ENCODE measurements around the gene RASGEF1C. TPM values are rescaled to one million over a fixed set of nuclear protein-coding genes. Genes with fewer than 3 reads are reported as not detected.

Gene RASGEF1C
- total and polyA plus RNA-seq, 10 of the 15 experiments (the other 5 are each of a cell fraction or from before 2014, with no cell fraction given), result not detected

- POLR2A ChIA-PET, result no interaction called here
- FAIRE-seq (no peak), ATAC-seq (no peak), DNase-seq (ENCODE audit: low read depth, low spot score) (no peak)
- no peak overlapping the region for H3K4me3 ChIP-seq
- H3K79me2 ChIP-seq (ENCODE audit: control insufficient read depth, insufficient read depth, low read length), result no peaks in the 10 kb centered on the region
- in situ Hi-C loops (cut with MboI) (no loop called here), intact Hi-C loops (cut with micrococcal nuclease; ENCODE audit: unreplicated experiment) (no loop called here)
- H3K36me3 ChIP-seq (ENCODE audit: control insufficient read depth in 2 of 2, insufficient read depth in 2 of 2, low read length in 1 of 2), result no peaks in the 10 kb centered on the region
- RAD21 ChIA-PET (ENCODE audit: unreplicated experiment), result no interaction called here
- H3K9me3 ChIP-seq (replicated peaks; ENCODE audit: control insufficient read depth, insufficient read depth, low read length), result no peaks in the 10 kb centered on the region
- no peak overlapping the region for H3K27ac ChIP-seq (ENCODE audit: control insufficient read depth, insufficient read depth)
- no TSS peak for BruUV-seq (replicated peaks)
- H3K4me2 ChIP-seq (ENCODE audit: control insufficient read depth, insufficient read depth), result no peak overlapping the region
- whole genome bisulfite sequencing (ENCODE audit: insufficient coverage, insufficient replicate concordance, low lambda C conversion rate, missing lambda C conversion rate), result 4% methylated on average over 6 of the region's 6 CpGs
- no peaks in the 10 kb centered on the region; a peak in 2 of 4 replicates for H3K27me3 ChIP-seq (replicated peaks in 1 of 2; ENCODE audit: control insufficient read depth in 2 of 2, insufficient read depth in 2 of 2, low read length in 1 of 2)
- no peaks in the 10 kb centered on the region for H3K4me1 ChIP-seq (ENCODE audit: control insufficient read depth, insufficient read depth, low read length)
- SMC1A ChIA-PET (ENCODE audit: uncharacterized antibody, unreplicated experiment), result no interaction called here
- no peaks in the 10 kb centered on the region for H4K20me1 ChIP-seq (ENCODE audit: control insufficient read depth, insufficient read depth)
- no peak overlapping the region for H3K9ac ChIP-seq (ENCODE audit: control insufficient read depth, insufficient read depth, low read length)
- CTCF ChIA-PET, result no interaction called here
- no peak overlapping the region for H2AFZ ChIP-seq (ENCODE audit: control insufficient read depth, low read depth, low read length)
- TF ChIP-seq SKIL (IDR thresholded peaks at IDR 0.05; ENCODE audit: low read depth, poor library complexity, severe bottlenecking) (no peak), NR2C2 (IDR thresholded peaks at IDR 0.05; ENCODE audit: borderline replicate concordance, control insufficient read depth, insufficient read length, low read depth) (no peak), RFX5 (IDR thresholded peaks at IDR 0.05; ENCODE audit: low read depth, low read length) (no peak), CEBPZ (IDR thresholded peaks at IDR 0.05; ENCODE audit: low read depth, low read length) (no peak), BRCA1 (IDR thresholded peaks at IDR 0.05; ENCODE audit: low read depth, low read length) (no peak), MYB (IDR thresholded peaks at IDR 0.05; ENCODE audit: borderline replicate concordance, low read depth, low read length) (no peak), MXI1 (IDR thresholded peaks at IDR 0.05; ENCODE audit: low read depth, low read length) (no peak), PAX5 (IDR thresholded peaks at IDR 0.05; ENCODE audit: borderline replicate concordance, low read depth, low read length) (no peak), ZBTB40 (IDR thresholded peaks at IDR 0.05; ENCODE audit: borderline replicate concordance) (no peak), MEF2B (IDR thresholded peaks at IDR 0.05; ENCODE audit: partially characterized antibody, poor library complexity, severe bottlenecking) (no peak), SIN3A (IDR thresholded peaks at IDR 0.05; ENCODE audit: low read depth, low read length) (no peak), SMAD5 (IDR thresholded peaks at IDR 0.05; ENCODE audit: low read depth) (no peak), IKZF1 (conservative IDR thresholded peaks at IDR 0.05) (no peak), ZBTB33 (IDR thresholded peaks at IDR 0.05) (no peak)
These were observed 55.0 kb downstream of the RASGEF1C start for GRCh38 chr5:180153991-180154390.

Measured in GM12878 (cell line).